ENCODE measurements around the gene SRPK3. TPM values are rescaled to one million over a fixed set of nuclear protein-coding genes. Genes with fewer than 3 reads are reported as not detected.

The SRPK3 gene
- total RNA-seq, 1 experiment from 2014 or later, result 1.6 TPM

- intact Hi-C loops (cut with micrococcal nuclease; ENCODE audit: unreplicated experiment) (no loop called here), in situ Hi-C loops (cut with HindIII; ENCODE audit: low pct_unique_long_range_greater_than_20kb, low sequenced_read_pairs) (no loop called here)
- ATAC-seq (no peak), DNase-seq (ENCODE audit: low read depth, low spot score) (no peak)
- Histone ChIP-seq H3K27ac (ENCODE audit: low read length) (no peak overlapping the region), H3K4me3 (ENCODE audit: low read depth in 2 of 2, low read length in 2 of 2) (no peak overlapping the region), H3K36me3 (ENCODE audit: control insufficient read depth, insufficient read depth, low read length) (no peaks in the 10 kb centered on the region), H3K27me3 (ENCODE audit: control insufficient read depth, insufficient read depth, low read length) (no peaks in the 10 kb centered on the region), H3K9me3 (ENCODE audit: control insufficient read depth, insufficient read depth, low read depth, low read length) (0 out of 2 replicates have a peak, but pooled peaks cover 3% of the 10 kb centered on the region), H3K4me1 (ENCODE audit: control insufficient read depth, insufficient read depth, low read length) (no peaks in the 10 kb centered on the region)
- ChIA-PET POLR2A (no interaction called here), CTCF (interaction anchor here (1.1 kb wide), 1 partner anchor 26 kb away, joined by 3 read pairs; no protein-coding TSS in a partner anchor)
- TF ChIP-seq CTCF (IDR thresholded peaks at IDR 0.05) (no peak), SIN3A (IDR thresholded peaks at IDR 0.05; ENCODE audit: borderline replicate concordance, insufficient read depth, low read depth, low read length) (no peak), POLR2AphosphoS5 (IDR thresholded peaks at IDR 0.05; ENCODE audit: low read depth, low read length) (no peak), TCF7L2 (IDR thresholded peaks at IDR 0.05; ENCODE audit: low read depth, low read length) (no peak)
- TF ChIP-seq, protein P1, sequence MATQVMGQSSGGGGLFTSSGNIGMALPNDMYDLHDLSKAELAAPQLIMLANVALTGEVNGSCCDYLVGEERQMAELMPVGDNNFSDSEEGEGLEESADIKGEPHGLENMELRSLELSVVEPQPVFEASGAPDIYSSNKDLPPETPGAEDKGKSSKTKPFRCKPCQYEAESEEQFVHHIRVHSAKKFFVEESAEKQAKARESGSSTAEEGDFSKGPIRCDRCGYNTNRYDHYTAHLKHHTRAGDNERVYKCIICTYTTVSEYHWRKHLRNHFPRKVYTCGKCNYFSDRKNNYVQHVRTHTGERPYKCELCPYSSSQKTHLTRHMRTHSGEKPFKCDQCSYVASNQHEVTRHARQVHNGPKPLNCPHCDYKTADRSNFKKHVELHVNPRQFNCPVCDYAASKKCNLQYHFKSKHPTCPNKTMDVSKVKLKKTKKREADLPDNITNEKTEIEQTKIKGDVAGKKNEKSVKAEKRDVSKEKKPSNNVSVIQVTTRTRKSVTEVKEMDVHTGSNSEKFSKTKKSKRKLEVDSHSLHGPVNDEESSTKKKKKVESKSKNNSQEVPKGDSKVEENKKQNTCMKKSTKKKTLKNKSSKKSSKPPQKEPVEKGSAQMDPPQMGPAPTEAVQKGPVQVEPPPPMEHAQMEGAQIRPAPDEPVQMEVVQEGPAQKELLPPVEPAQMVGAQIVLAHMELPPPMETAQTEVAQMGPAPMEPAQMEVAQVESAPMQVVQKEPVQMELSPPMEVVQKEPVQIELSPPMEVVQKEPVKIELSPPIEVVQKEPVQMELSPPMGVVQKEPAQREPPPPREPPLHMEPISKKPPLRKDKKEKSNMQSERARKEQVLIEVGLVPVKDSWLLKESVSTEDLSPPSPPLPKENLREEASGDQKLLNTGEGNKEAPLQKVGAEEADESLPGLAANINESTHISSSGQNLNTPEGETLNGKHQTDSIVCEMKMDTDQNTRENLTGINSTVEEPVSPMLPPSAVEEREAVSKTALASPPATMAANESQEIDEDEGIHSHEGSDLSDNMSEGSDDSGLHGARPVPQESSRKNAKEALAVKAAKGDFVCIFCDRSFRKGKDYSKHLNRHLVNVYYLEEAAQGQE (IDR thresholded peaks at IDR 0.05; ENCODE audit: insufficient read depth in 1 of 2, low read depth in 2 of 2, low read length in 1 of 2), result no peak
- no TSS peak for BruUV-seq (replicated peaks)
Observed at GRCh38 chrX:153733651-153734240, 47.1 kb upstream of the SRPK3 start.

GRCh38 chrX:153734871-153735270 is 46.0 kb upstream of the SRPK3 start:
- Histone ChIP-seq H3K4me1 (ENCODE audit: control insufficient read depth, insufficient read depth, low read length) (no peaks in the 10 kb centered on the region), H3K4me3 (ENCODE audit: low read depth in 2 of 2, low read length in 2 of 2) (no peak overlapping the region), H3K36me3 (ENCODE audit: control insufficient read depth, insufficient read depth, low read length) (no peaks in the 10 kb centered on the region), H3K27me3 (ENCODE audit: control insufficient read depth, insufficient read depth, low read length) (no peaks in the 10 kb centered on the region), H3K27ac (ENCODE audit: low read length) (no peak overlapping the region), H3K9me3 (ENCODE audit: control insufficient read depth, insufficient read depth, low read depth, low read length) (0 out of 2 replicates have a peak, but pooled peaks cover 3% of the 10 kb centered on the region)
- ATAC-seq, result no peak
- no peak for DNase-seq (ENCODE audit: low read depth, low spot score)
- TSS peak; percentile 16 for BruUV-seq (replicated peaks)
- in situ Hi-C loops (cut with HindIII; ENCODE audit: low pct_unique_long_range_greater_than_20kb, low sequenced_read_pairs), result no loop called here
- POLR2A ChIA-PET, result interaction anchor here (0.5 kb wide), 1 partner anchor 44 kb away, joined by 4 read pairs; no protein-coding TSS in a partner anchor
- TF ChIP-seq SIN3A (IDR thresholded peaks at IDR 0.05; ENCODE audit: borderline replicate concordance, insufficient read depth, low read depth, low read length) (no peak), POLR2AphosphoS5 (IDR thresholded peaks at IDR 0.05; ENCODE audit: low read depth, low read length) (no peak), CTCF (IDR thresholded peaks at IDR 0.05) (no peak), TCF7L2 (IDR thresholded peaks at IDR 0.05; ENCODE audit: low read depth, low read length) (no peak)
- TF ChIP-seq, protein P1 (IDR thresholded peaks at IDR 0.05; ENCODE audit: insufficient read depth in 1 of 2, low read depth in 2 of 2, low read length in 1 of 2), result no peak
- CTCF ChIA-PET, result no interaction called here
- intact Hi-C loops (cut with micrococcal nuclease; ENCODE audit: unreplicated experiment), result no loop called here

Data from Panc1 (cell line).